ENCODE results near the gene SH3BGRL3. TPM values are rescaled to one million over a fixed set of nuclear protein-coding genes. Genes with fewer than 3 reads are reported as not detected.
"Not testable (repeated sequence)": the region's sequence is repeated elsewhere in the genome, so short reads cannot be mapped to it uniquely, and the experiment has no call there.

Gene SH3BGRL3
- total RNA-seq (2014; rRNA removed; shearing (Covaris generic)): 36.5 and 42.7 TPM in 2 replicates
- 7.6 and 14.2 TPM in 2 replicates for polyA plus RNA-seq (2014; cell fraction: nucleus; rRNA removed)

DNA sequence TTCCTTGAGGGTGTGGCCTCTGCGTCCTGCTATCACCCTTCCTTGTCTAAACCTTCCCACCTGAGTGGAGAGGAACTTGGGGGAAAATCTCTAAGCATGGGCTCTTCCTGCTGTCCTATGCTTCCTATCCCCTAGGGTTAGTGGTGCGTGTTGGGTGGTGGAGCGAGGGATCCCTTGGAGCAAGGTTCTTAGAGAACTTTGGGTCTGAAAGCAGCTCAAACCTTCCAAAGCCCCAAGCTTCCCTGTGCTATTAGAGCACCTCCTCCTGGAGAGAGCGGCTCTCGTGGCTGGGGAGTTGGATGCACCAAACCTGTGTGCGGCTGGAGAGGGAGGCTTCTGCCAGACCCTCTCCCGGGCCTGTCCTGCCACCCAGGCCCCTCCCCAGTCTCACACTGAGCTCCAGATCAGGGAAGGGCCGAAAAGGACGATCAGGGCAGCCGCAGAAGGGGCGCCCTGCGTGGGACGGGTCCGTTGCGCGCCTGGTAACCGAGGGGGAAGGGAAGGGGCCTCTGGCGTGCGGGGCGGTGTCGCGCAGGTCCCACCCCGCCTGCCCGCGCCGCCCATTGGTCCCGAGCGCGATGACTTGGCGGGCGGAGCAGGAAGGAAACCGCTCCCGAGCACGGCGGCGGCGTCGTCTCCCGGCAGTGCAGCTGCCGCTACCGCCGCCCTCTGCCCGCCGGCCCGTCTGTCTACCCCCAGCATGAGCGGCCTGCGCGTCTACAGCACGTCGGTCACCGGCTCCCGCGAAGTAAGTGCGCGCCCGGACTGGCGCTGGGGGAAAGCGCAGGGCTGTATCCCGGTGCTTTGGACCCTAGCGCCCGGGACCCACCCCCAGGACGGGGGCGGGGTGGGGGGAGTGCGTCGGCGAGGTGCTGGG lies at the start of gene SH3BGRL3:
TSS of gene SH3BGRL3 (plus strand) at position 631 of the 877 bp plus-strand sequence. CDS start at position 701, 70 bp downstream.
- peak; percentile 73 for DNase-seq (ENCODE audit: extremely low read depth, low read depth)

DNA sequence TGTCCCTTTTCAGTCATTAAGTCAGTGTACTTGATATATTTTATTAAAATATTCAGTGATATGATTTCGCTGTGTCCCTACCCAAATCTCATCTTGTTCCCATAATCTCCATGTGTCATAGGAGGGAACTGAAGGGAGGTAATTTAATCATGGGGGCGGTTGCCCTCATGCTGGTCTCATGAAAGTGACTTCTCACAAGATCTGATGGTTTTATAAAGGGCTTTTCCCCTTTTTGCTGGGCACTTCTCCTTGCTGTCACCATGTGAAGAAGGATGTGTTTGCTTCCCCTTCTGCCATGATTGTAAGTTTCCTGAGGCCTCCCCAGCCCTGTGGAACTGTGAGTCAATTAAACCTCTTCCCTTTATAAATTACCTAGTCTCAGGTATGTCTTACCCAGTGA lies 49.2 kb upstream of the SH3BGRL3 start:
- DNase-seq (ENCODE audit: extremely low read depth, low read depth): not testable (repeated sequence)

DNA sequence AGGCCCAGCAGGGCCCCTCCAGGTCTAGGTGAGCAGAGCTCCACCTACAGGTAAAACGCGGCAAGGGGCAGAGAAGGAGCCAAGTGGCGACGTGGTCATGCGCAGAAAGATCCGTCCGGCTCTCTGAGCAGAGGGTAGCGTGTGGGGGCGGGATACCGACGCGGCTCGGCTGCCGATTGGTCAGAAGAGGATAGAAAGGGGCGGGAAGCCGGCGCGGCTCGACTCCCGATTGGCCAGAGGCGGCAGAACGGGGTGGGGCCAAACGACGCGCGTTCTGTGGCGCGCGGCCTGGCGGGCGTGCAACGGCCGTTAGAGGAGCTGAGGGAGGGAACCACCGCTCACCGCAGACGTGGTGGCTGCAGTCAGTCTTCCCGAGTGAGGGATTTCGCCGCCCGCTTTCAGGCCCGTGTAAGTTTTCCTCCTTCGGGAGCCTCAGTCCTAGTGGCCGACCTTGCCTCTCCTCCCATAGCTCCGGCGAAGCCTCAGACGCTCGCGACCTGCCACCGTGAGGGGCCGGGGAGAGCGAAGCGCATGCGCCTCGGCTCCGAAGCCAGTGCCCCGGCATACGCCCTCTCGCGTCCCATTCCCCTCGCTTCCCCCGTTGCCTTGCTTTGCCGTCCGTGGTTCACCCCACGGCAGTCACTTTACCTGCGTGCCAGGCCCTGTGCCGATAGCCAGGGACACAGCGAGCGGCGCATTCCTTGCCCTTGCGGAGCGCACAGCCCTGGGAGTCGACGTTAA lies 45.8 kb upstream of the SH3BGRL3 start, which contains the start of gene CEP85:
TSS of gene CEP85 (plus strand) at position 298 of the 741 bp plus-strand sequence. CDS start 5,584 bp downstream, outside the sequence.
- DNase-seq (ENCODE audit: extremely low read depth, low read depth): peak; percentile 95

DNA sequence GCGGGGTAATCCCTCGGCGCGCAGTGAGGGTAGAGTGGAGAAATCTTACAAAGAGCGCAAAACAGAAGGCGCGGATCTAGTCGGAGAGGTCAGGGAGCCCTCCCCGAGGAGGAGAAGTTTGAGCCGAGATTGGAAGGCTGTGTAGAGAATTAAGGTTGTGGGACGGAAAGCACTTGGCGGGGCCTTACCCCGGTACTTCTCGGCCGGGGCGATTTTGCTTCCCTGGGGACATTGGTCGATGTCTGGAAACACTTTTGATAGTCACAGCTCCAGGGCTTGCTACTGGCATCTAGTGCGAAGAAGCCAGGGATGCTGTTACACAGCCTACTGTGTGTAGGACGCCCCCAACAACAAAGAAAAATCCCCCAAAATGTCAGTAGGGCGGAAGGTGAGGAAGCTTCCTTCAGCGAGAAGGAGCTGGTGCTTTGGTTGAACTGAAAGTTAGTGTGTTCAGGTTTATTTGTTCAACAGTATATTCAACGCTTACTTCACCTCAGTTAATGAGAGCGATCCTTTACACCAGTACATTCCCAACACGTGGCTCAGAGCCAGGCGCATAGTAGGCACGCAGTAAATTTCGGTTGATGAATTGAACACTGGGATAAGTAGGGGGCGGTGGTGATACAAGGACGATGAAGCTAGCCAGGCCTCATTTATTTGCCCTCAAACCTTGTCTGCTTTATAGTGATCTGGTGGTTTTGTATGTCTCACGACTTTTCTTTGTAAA lies 45.1 kb upstream of the SH3BGRL3 start:
- DNase-seq (ENCODE audit: extremely low read depth, low read depth): no peak

DNA sequence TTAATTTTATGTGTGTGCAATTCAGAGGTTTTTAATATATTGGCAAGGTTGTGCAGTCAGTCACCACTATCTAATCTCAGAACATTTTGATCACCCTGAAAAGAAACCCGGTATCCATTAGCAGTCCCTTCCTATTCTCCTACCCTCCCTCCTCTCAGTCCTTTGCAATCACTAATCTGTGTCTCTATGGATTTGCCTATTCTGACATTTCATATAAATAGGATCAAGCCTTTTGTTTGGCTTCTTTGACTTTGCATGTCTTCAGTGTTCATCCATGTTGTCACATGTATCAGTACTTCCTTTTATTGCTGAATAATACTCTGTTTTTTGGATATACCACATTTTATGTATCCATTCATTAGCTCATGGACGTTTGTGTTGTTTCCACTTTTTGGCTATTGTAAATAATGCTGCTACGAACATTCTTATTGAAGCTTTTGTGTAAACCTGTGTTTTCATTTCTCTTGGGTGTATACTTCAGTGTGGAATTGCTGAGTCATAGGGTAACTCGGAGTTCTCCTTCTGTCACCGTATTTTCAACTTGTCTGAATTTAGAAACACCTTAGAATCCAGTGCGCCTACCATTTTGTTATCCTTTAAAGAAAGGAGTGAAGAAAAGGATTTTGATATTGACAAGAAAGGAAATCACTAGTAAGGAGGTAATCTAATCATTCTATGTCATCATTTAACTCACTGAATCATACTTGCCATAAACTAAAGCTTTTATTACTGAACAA lies 42.5 kb upstream of the SH3BGRL3 start:
- peak; percentile 46 for DNase-seq (ENCODE audit: extremely low read depth, low read depth)

DNA sequence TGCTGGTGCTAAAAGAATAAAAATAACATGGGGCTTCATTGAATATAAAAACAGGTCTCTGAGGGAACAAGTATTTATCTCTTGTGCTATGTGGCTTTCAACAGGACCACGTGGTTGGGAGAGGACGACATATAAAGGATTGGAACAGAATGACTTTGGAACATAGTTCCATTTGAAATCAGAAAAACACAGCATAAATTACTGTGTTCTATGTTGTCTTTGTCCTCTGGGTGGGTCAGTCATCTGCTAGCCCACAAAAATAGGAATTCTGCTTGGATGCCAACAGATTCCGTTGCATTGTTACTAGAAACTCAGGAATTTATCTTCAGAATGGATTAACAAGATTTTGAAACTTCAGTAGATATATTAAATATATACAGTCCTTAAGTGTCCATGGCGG lies 40.0 kb upstream of the SH3BGRL3 start:
- no peak for DNase-seq (ENCODE audit: extremely low read depth, low read depth)

DNA sequence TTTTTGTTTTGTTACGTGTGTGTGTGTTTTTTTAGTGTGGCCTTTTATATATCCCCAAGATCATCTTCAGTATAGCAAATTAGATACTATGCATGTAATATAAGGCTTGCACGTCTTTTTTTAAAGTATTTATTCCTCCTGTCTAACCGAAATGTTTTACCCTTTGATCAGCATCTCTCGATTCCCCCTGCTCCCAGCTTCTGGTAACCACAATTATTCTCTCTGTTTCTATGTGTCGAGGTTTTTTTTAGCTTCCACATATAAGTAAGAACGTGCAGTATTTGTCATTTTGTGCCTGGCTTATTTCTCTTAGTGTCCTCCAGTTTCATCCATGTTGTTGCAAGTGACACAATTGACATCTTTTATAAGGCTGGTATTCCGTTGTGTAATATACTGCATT lies 27.2 kb upstream of the SH3BGRL3 start:
- no peak for DNase-seq (ENCODE audit: extremely low read depth, low read depth)

DNA sequence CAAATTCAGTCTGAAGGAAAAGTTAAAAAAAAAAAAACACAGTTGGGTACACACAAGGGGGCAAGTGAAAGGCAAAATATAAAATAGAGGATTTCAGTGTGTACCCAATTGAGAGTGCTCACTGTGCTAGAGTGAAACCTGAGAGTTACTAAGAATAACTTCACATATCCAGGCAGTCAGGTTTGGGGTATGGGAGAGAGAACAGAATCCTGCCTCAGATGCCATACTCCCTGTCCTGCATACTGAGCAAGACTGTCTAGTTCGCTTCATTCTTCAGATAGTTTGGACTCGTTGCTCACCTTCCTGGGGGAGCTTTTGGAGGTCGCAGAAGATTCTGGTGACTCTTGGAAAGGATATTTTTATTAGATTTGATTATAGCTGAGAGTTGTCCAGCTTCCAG lies 25.5 kb upstream of the SH3BGRL3 start:
- no peak for DNase-seq (ENCODE audit: extremely low read depth, low read depth)

DNA sequence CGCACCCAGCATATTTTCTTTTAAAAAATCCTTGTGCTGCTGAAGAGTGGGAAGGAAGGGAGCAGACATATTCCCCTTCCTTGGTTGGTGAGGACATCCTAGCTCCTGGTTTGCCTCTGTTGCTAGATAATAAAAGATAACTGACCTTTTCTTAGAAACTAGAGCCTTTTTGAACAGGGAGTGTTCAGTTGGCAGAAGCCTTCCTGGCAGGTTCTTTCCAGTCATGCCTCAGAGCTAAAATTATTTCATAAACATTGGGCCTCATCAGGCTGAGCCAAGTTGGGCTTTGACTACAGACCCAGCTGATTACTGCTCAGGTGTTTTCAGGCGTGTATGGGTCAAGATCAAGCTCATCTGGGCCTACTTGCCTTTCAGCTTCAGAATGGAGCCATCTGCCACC lies 22.7 kb upstream of the SH3BGRL3 start:
- DNase-seq (ENCODE audit: extremely low read depth, low read depth): no peak

DNA sequence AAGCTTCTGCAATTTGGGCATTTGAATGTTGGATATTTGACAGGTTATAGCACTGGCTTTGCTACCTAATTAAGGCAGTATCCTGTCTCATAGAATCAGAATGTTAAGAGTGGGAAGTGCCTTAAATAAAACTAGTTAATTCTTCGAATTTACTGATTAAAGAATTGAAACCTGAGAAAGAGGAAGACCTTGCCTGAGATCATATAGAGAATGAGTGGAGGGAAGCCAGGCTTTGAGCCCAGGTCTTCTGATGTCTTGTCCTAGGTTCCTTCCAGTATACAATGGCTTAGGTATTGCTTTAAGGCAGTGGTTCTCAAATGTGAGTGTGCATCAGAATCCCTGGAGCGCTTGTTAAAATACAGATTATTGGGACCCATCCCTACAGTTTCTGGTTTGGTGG lies 20.9 kb upstream of the SH3BGRL3 start:
- no peak for DNase-seq (ENCODE audit: extremely low read depth, low read depth)

DNA sequence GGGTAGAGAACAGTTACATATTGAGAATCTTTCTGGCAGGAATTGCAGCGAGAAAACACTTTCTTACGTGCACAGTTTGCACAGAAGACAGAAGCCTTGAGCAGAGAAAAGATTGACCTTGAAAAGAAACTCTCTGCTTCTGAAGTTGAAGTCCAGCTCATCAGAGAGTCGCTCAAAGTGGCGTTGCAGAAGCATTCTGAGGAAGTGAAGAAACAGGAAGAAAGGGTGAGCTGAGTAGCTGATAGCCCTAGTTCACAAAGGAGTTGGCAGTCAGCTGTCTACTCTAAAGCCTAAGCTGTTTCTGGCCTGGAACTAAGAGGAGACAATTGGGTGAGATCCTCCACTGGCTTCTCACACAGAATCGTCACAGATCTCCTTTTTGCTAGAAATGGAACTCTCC lies 20.3 kb upstream of the SH3BGRL3 start:
- no peak for DNase-seq (ENCODE audit: extremely low read depth, low read depth)

DNA sequence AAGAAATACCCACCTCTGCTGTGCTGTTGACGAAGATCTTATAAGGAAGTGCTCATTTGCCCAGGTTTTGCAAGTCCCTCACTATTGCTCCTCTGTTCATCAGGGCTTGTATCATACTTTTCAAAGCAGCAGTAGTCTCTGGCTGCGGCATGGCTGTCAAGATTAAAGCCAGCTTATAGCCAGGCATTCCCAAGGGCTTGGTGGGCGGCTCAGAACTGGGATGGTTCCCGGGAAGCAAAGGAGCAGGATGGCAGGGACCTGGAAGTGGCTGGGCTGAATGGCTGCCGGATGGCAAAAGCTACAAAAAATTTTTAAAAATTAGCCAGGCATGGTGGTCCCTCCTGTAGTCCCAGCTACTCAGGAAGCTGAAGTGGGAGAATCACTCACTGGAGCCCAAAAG lies 16.7 kb upstream of the SH3BGRL3 start:
- DNase-seq (ENCODE audit: extremely low read depth, low read depth): no peak

DNA sequence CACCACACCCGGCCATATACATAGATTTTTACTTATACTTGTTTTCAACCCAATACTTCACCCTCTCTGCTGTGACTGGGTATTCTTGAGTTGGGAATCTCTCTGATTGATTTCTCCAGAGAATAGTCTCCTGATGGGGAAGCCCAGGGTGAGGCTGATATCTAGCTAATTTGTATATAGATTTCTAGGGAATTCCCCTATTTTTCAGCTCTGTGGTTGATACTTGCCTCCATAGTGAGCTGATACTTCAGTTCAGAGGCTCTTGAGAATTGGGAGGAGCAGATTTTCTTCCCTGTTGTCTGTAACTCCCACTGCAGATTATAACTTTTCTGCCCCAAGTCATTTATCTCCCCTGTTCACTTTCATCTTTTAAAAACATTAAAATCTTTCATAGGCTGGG lies 14.5 kb upstream of the SH3BGRL3 start:
- DNase-seq (ENCODE audit: extremely low read depth, low read depth): no peak

DNA sequence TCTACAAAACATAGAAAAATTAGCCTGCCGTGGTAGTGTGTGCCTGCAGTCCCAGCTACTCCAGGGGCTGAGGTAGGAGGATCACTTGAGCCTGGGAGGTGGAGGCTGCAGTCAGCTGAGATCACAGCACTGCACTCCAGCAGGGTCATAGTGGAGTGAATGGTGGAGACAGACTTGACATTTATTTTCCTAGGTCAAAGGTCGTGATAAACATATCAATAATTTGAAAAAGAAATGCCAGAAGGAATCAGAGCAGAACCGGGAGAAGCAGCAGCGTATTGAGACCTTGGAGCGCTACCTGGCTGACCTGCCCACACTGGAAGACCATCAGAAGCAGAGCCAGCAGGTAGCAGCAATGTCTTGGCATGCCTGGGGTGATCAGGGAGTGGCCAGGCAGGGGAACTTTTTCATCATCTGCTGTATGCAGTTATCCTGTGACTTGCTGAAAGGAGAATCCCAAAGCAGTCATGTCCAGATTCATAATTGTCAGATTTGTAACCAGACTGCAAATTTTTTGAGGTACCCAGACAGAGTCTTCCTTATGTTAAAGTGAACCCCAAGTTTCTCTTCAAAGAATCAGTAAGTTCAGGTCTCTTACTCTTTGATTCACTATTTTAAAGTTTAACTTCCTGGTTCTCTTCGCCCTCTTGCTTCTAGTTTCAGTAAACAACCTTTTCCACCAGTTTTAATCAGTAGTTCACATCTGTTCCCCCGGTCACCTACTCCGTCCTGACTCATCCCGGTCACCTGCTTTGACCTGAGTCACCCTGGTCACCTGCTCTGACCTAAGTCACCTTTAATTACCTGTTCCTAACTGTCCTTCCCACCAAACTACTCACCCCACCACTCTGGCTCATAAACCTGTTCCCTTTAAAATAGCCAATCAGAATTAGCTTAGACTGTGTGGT lies 11.3 kb upstream of the SH3BGRL3 start:
- no peak for DNase-seq (ENCODE audit: extremely low read depth, low read depth)

DNA sequence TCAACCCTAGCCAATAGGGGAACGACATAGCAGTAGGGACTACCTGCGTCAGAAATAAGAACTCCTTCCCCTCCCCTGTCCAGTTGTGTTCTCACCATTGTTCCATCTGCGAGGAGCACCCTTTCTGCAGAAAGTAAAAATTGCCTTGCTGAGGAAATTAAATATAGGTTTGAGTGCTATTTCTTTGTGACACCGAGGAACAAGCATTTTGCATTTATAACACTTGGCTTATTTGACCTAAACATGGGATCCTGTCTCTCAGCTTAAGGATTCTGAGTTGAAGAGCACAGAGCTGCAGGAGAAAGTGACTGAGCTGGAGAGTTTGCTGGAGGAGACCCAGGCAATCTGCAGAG lies 10.7 kb upstream of the SH3BGRL3 start:
- no peak for DNase-seq (ENCODE audit: extremely low read depth, low read depth)

DNA sequence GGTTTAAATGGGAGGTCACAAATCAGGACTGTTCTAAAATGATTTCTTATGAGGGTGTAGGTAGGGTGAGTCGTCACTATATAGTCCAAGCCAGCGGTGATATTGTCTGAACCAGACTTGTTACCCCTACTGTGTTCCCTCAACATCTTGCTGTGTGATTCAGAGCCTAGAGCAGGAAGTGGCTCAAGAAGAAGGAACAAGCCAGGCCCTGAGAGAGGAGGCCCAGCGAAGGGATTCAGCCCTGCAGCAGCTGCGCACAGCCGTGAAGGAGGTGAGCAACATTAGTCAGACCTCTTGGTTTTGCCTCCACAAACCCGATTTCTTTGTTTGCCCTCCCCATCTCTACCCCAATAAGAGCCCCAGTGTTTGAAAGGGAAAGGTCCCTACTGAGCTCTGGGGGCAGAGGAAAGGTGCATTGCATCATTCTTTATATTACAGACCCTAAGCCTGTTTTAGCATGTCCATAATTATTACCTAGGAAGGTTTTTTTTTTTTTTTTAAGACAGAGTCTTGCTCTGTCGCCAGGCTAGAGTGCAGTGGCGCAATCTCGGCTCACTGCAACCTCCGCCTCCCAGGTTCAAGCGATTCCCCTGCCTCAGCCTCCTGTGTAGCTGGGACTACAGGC lies 5.0 kb upstream of the SH3BGRL3 start:
- no peak for DNase-seq (ENCODE audit: extremely low read depth, low read depth)

DNA sequence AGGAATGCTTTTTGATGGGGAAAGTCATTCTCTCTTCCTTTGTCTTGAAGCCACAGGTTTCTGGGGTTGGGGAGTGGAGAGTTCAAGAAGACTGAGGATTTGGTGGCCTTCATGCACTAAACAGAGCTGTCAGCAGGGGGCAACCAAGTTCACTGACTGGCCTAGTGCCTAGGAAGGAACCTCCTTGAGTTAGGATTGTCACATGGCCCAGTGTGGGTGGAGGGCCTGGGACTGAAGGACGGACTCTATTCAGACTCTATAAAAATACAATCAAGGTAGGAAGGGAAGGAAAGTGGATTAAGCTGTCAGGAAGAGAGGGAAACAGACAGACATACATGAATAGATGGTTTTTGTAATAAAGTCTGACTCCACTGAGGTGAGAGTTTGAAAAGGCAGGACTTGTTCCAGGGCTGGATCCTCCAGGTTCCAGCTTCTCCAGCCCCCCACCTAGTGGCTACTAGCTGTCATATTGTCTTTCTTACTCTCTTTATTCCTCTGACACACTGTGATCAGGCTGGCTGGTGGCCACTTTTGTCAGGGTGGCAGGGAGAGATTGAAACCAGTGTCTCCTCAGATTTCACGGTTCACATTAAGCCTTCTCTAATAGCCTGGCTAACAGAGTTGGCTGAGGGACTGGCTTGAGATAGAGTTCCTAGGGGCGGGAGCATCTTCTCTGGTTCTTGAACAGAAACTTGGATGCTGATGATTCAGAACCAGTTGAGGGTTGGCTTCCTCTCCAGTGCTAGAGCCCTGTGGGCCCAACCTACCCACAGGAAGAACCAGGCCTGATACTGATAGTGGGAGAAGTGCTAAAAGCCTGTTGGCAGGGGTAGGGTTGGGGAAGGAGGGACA lies 4.1 kb upstream of the SH3BGRL3 start:
- peak; percentile 77 for DNase-seq (ENCODE audit: extremely low read depth, low read depth)

DNA sequence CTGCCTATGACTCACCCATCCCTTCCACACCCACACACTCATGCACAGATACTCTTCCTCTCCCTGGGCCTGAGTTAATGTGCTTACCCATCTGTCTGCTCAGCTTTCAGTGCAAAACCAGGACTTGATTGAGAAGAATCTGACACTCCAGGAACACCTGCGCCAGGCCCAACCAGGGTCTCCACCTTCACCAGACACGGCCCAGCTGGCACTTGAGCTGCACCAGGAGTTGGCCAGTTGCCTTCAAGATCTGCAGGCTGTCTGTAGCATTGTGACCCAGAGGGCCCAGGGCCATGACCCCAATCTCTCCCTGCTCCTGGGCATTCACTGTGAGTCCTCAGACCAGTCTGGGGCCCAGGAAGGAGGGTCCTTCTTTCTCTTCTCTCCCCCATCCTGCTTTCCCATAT lies 3.5 kb upstream of the SH3BGRL3 start:
- DNase-seq (ENCODE audit: extremely low read depth, low read depth): no peak

All from NCI-H460 (cell line).